Neural cell (in vitro differentiated cells): ENCODE measurements around the gene SLC16A3. TPM values are rescaled to one million over a fixed set of nuclear protein-coding genes. Genes with fewer than 3 reads are reported as not detected.

Experiments
- H2AFZ ChIP-seq: fragments of 200-600, 300-800 bp; sonication (generic), shearing (Covaris generic); 2 replicates; pipeline ENCODE4 v1.6.0; 2014; ENCODE audit warnings: low read depth, mild to moderate bottlenecking, antibody characterized with exemption, low read length, moderate library complexity
- H3F3A ChIP-seq: fragments of 200-600 bp; shearing (Covaris generic); 2 replicates; pipeline ENCODE4 v1.6.1; 2016; ENCODE audit warnings: mild to moderate bottlenecking, moderate library complexity, mixed read lengths, antibody characterized with exemption, low read length; ENCODE audit not compliant: insufficient read depth, poor library complexity, severe bottlenecking
- H3K27ac ChIP-seq: fragments of 200-600, 300-800 bp; sonication (generic), shearing (Covaris generic); 2 replicates; pipeline ENCODE4 v1.5.1; 2014; ENCODE audit warnings: mild to moderate bottlenecking, low read length, moderate library complexity
- H3K27me3 ChIP-seq: fragments of 300-800, 200-600 bp; sonication (generic), shearing (Covaris generic); 2 replicates; pipeline ENCODE4 v1.6.0; 2014; ENCODE audit warnings: mild to moderate bottlenecking, low read depth, low read length, moderate library complexity; ENCODE audit not compliant: insufficient read depth
- H3K36me3 ChIP-seq: fragments of 300-800, 200-600 bp; sonication (generic), shearing (Covaris generic); 2 replicates; pipeline ENCODE4 v1.5.1; 2014; ENCODE audit warnings: mild to moderate bottlenecking, antibody characterized with exemption, low read length, moderate library complexity; ENCODE audit not compliant: insufficient read depth
- H3K4me2 ChIP-seq: fragments of 300-800, 200-600 bp; sonication (generic), shearing (Covaris generic); 2 replicates; pipeline ENCODE4 v1.6.0; 2014; ENCODE audit warnings: mild to moderate bottlenecking, low read length
- H3K4me3 ChIP-seq: fragments of 300-800, 200-600 bp; sonication (generic), shearing (Covaris generic); 2 replicates; pipeline ENCODE4 v1.5.1; 2014; ENCODE audit warnings: mild to moderate bottlenecking, low read length, moderate library complexity
- H3K79me2 ChIP-seq: fragments of 200-600 bp; shearing (Covaris generic); replicated peaks from 2 replicates; pipeline ENCODE4 v1.6.0; 2014; ENCODE audit warnings: mild to moderate bottlenecking, low read length, moderate library complexity; ENCODE audit not compliant: insufficient read depth
- H3K9ac ChIP-seq: fragments of 300-800, 200-600 bp; sonication (generic), shearing (Covaris generic); 2 replicates; pipeline ENCODE4 v1.6.1; 2016; ENCODE audit warnings: mild to moderate bottlenecking, low read length, mixed read lengths
- H3K9me2 ChIP-seq: fragments of 200-600 bp; shearing (Covaris generic); 2 replicates; pipeline ENCODE4 v1.6.1; 2016; ENCODE audit warnings: mild to moderate bottlenecking, low read length, mixed read lengths; ENCODE audit not compliant: insufficient read depth
- H3K9me3 ChIP-seq: fragments of 200-600, 300-800 bp; sonication (generic), shearing (Covaris generic); 2 replicates; pipeline ENCODE4 v1.6.1; 2016; ENCODE audit warnings: mild to moderate bottlenecking, mixed run types, low read length, moderate library complexity, mixed read lengths
- H4K20me1 ChIP-seq: fragments of 200-600 bp; shearing (Covaris generic); 2 replicates; pipeline ENCODE4 v1.6.1; 2016; ENCODE audit warnings: mild to moderate bottlenecking, mixed run types; ENCODE audit not compliant: insufficient read depth
- CTCF ChIP-seq: fragments of 450-650 bp; IDR thresholded peaks from 2 replicates; pipeline ENCODE4 v1.5.1; 2014; ENCODE audit warnings: antibody characterized with exemption, mild to moderate bottlenecking, moderate library complexity; ENCODE audit not compliant: poor library complexity, severe bottlenecking
- EP300 ChIP-seq: fragments of 450-650 bp; conservative IDR thresholded peaks from 2 replicates; pipeline ENCODE4 v1.6.1; 2014; ENCODE audit warnings: antibody characterized with exemption, mild to moderate bottlenecking, moderate library complexity; ENCODE audit not compliant: poor library complexity, severe bottlenecking
- EZH2 ChIP-seq: fragments of 200-600, 300-800 bp; shearing (Covaris generic), sonication (generic); IDR thresholded peaks from 2 replicates; pipeline ENCODE4 v1.6.1; 2014; ENCODE audit warnings: antibody characterized with exemption, low read length, borderline replicate concordance, mild to moderate bottlenecking; ENCODE audit not compliant: insufficient read depth, poor library complexity, severe bottlenecking
- MXI1 ChIP-seq: fragments of 450-650 bp; conservative IDR thresholded peaks from 2 replicates; pipeline ENCODE4 v1.6.1; 2014; ENCODE audit warnings: antibody characterized with exemption, mild to moderate bottlenecking; ENCODE audit not compliant: poor library complexity, severe bottlenecking
- POLR2AphosphoS5 ChIP-seq: IDR thresholded peaks from 2 replicates; pipeline ENCODE4 v1.6.1; 2012
- RAD21 ChIP-seq: fragments of 450-650 bp; conservative IDR thresholded peaks from 2 replicates; pipeline ENCODE4 v1.6.1; 2014; ENCODE audit warnings: antibody characterized with exemption, mild to moderate bottlenecking, moderate library complexity
- REST ChIP-seq: IDR thresholded peaks from 2 replicates; pipeline ENCODE4 v1.6.1; 2012; ENCODE audit warnings: borderline replicate concordance
- SMC3 ChIP-seq: fragments of 450-650 bp; conservative IDR thresholded peaks from 2 replicates; pipeline ENCODE4 v1.6.1; 2014; ENCODE audit warnings: antibody characterized with exemption, mild to moderate bottlenecking, moderate library complexity; ENCODE audit not compliant: poor library complexity
- TAF1 ChIP-seq: IDR thresholded peaks from 2 replicates; pipeline ENCODE4 v1.6.1; 2012; ENCODE audit warnings: low read depth
- polyA plus RNA-seq: library from polyadenylated mRNA; depleted of rRNA; stranded (reverse); fragments of >200 nt; gene quantifications from 2 replicates; pipeline ENCODE4 v1.2.3, GENCODE V29; 2014

SLC16A3 gene
- polyA plus RNA-seq, 1 donor from 2014 or later = 0.56 TPM

DNA sequence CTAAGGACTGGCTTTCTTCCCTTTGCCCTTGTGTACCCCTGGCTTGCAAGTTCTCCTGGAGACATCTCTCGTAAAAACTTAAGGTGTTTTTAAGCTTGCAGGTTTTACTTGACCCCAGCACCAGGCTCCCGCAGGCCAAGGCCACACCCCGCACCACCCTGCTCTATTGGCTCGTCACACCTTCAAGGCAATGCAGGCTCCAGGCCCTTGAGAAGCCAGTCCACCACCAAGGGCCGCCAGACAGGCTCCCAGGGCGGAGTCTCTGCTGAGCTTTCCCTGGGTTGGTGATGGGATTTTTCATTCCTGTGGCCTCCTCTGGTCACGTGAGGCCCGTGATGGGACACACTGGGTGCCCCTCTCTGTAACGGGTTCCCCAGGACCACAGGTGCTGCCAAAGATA lies 34.8 kb downstream of the SLC16A3 start:
- peaks cover 47% of the 10 kb centered on the region for H3K79me2 ChIP-seq
- H3F3A ChIP-seq = no peaks in the 10 kb centered on the region
- H3K9me3 ChIP-seq = no peaks in the 10 kb centered on the region
- no peak overlapping the region for H3K27ac ChIP-seq
- H3K9me2 ChIP-seq = no peaks in the 10 kb centered on the region
- no peak overlapping the region for H2AFZ ChIP-seq
- H4K20me1 ChIP-seq = peaks cover 33% of the 10 kb centered on the region
- H3K4me2 ChIP-seq = no peak overlapping the region
- H3K4me3 ChIP-seq = no peak overlapping the region
- no peak overlapping the region for H3K9ac ChIP-seq
- H3K27me3 ChIP-seq = no peaks in the 10 kb centered on the region
- peaks cover 9% of the 10 kb centered on the region for H3K36me3 ChIP-seq
- TF ChIP-seq REST (no peak), POLR2AphosphoS5 (no peak), TAF1 (no peak), EZH2 (no peak), SMC3 (no peak), EP300 (no peak), MXI1 (no peak), CTCF (no peak), RAD21 (no peak)

- Histone ChIP-seq H4K20me1 (peaks cover 45% of the 10 kb centered on the region), H3K9ac (no peak overlapping the region), H2AFZ (no peak overlapping the region), H3K27ac (no peak overlapping the region), H3K79me2 (peaks cover 64% of the 10 kb centered on the region), H3F3A (no peaks in the 10 kb centered on the region), H3K36me3 (peaks cover 9% of the 10 kb centered on the region), H3K27me3 (no peaks in the 10 kb centered on the region), H3K4me3 (no peak overlapping the region), H3K9me3 (no peaks in the 10 kb centered on the region), H3K9me2 (no peaks in the 10 kb centered on the region), H3K4me2 (no peak overlapping the region)
- TF ChIP-seq EP300 = no peak
- TF ChIP-seq REST = no peak
- no peak for TF ChIP-seq TAF1
- no peak for TF ChIP-seq EZH2
- no peak for TF ChIP-seq POLR2AphosphoS5
- no peak for TF ChIP-seq CTCF
These were observed 37.3 kb downstream of the SLC16A3 start for GRCh38 chr17:82266142-82266541.
